Stimulated activated CD4-positive, alpha-beta T cell treated with anti-CD3 and anti-CD28 coated beads, Interleukin-1b, Interleukin-23, amount 100 ng/mL, for 1 hour (primary cell): Measurements from ENCODE around the gene SFXN3.

Source experiments
- DNase-seq, 2 donors: peaks; one replicate each; pipeline ENCODE4 v3.0.0-alpha.2; 2020; ENCODE audit warnings: low read depth in 2 of 2

SFXN3 gene

GRCh38 chr10:101056365-101057151 lies 25.5 kb downstream of the SFXN3 start:
- no peak for DNase-seq

GRCh38 chr10:101060036-101060950 lies 29.3 kb downstream of the SFXN3 start:
- peak; percentile 68 to 91 for DNase-seq

GRCh38 chr10:101060951-101061623 lies 30.1 kb downstream of the SFXN3 start:
- DNase-seq = peak; percentile 71 to 85

GRCh38 chr10:101061624-101062231 lies 30.7 kb downstream of the SFXN3 start, which contains the start of gene KAZALD1:
Gene KAZALD1, plus strand, starts transcription at chr10:101061989. Its CDS starts 604 bp downstream, at chr10:101062593.
- DNase-seq = no peak

- peak in 1 of 2 donors; percentile 27 for DNase-seq
Observed at GRCh38 chr10:101062232-101063049, 31.4 kb downstream of the SFXN3 start.

DNA sequence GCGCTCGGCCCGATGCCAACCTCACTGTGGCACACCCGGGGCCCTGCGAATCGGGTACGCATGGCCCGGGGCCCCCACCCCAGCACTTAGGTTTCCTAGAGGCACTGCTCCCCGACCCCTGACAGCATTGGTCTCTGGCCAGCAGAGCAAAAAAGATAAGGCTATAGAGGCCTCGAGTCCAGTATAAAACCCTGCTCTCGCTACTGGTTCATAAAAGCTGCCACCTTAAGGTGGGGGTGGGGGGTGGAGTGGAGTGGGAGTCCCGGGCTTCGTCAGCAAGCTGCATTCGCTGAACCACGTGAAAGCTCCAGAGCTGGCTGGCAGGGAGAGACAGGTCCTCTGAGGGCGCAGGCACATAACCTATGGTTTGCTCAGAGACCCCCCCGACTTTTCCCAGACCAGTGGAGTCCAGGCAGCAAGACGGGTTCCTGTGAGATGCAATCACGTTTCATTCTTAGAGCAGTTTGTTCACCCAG lies 32.1 kb downstream of the SFXN3 start:
- DNase-seq = no peak

DNA sequence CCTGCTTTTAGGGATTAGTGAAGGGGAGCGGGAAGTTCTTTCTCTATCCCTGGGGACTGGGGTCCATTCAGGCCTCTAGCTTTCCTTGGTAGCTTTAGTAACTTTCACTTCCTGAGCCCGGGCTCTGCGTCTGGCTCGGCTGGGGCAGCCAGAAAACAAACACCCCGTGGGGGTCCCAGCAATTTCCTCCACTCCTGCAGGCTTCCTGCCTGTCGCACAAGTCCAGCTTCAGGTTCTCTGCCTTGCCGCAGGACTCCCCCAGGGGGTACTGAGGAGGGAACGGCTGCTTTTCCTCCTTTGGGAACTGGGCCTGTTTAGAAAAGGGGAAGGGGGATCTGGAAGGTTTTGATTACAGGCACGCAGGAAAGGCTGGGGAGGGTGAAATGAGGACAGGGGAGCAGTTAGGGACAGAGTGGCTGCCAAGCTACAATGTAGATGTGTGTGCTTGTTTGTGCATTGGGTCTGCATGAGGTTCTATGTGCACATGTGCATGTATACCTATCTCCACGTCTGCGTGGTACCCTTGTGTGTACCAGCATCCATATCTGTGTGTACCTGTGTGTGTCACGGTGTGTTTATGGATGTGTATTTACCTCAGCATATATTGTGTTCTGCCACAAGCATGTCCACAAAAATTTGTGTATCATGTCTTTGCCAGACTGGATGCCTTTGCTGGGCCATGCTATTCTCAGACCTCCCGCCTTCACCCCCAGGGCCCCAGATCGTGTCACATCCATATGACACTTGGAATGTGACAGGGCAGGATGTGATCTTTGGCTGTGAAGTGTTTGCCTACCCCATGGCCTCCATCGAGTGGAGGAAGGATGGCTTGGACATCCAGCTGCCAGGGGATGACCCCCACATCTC lies 32.7 kb downstream of the SFXN3 start:
- DNase-seq = no peak

GRCh38 chr10:101064415-101065030 lies 33.5 kb downstream of the SFXN3 start:
- no peak for DNase-seq

GRCh38 chr10:101065481-101066145 lies 34.6 kb downstream of the SFXN3 start:
- DNase-seq = no peak

GRCh38 chr10:101066146-101066895 lies 35.3 kb downstream of the SFXN3 start:
- DNase-seq = no peak

DNA sequence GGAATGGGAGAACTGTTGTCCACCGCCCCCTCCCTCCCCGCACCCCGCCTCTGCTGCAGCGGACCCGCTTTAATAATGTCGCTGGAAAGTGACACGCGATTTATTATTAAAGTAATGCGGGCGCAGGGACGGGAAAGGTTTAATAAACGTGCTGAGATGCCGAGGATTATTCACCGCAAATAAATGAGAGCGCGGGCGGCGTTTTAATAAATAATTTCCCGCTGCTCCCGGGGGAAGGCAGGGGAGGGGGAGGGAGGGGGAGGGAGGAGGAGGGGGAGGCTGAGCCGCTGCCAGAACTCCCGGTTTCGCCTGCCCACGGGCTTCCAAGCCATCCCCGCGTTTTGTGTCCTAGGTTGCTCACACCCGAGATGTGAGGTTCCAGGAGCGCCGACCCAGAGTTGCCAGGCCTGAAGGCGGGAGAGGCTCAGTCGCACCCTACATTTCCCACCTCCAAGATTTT lies 35.9 kb downstream of the SFXN3 start:
- DNase-seq = no peak

DNA sequence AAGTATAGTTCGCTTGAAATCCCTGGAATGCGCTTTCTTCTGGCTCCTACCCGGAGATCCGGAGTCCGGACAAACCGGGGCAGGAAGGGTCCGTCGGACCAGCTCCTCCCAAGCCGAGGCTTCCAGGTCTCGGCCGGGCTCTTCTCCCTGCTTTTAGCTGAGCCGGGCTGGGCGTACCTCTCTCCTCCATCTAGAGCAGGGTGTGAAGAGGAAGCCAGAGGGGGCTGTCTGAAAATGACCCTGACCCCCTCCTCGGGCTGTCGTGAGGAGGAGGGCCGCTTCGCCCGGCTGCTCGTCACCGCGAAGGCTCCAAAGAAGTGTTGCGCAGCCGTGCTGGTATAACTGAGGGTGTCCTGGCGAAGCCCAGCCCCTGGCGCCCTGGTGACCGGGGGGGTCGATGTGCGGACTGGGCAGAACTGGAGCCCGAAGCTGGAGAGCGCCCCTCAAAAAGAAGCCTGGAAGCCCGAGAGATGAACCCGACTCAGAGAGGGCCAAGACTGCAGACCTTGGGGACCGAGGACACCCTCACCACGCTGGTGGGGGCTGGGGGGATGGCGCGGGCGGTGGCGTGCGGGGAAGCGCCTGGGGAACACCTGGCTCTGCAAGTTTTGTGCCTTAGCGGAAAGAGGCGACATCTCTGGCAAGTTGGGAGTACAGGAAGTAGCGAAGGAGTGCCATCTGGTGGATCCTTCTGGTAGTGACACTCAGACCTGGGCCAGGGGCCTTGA lies 36.5 kb downstream of the SFXN3 start:
- DNase-seq = peak; percentile 48 to 61

- DNase-seq = no peak
Observed at GRCh38 chr10:101069441-101069840, 38.4 kb downstream of the SFXN3 start.

DNA sequence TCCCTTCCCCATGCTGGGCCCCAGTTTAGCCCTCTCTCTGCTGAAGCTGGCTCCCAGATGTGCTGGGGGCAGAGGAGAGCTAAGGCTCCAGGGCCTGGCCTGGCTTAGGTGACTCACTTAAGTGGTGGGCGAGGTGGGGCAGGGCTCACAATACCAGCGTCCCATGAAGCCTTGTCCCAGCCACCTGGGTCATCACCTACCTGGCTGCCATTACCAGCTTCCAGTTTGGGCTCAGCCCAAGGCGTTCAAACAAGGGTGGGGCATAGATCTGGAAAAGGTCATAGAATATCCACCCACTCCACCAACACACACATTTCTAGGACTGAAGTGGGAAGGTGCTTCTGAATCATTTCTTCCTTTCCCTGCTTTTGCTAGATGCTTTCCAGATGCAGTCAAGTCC lies 39.1 kb downstream of the SFXN3 start:
- no peak for DNase-seq

DNA sequence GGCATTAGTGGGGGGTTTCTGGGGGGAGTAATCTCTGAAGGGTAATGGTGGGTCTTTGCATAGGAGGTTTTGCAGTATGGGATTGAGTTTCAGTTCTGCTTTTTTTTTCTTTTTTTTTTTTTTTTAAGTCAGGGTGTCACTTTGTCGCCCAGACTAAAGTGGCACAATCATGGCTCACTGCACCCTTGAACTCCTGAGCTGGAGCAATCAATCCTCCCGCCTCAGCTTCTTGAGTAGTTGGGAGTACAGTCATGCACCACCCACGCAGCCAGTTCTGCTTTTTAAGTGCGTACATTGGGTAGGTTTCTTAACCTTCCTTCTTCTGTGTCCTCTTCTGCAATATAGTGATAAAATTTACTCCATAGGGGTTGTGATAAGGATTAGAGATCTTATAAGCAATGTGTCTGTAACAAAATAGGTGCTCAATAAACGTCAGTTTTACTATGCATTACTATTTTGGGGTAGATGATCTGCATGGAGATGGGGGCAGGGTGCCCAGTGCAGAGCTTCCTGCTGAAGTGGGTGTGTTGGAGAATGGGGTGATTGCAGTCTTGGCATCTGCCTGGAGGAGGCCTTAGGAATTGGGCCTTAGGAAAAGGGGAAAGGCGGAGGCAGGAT lies 40.3 kb downstream of the SFXN3 start:
- DNase-seq = no peak

DNA sequence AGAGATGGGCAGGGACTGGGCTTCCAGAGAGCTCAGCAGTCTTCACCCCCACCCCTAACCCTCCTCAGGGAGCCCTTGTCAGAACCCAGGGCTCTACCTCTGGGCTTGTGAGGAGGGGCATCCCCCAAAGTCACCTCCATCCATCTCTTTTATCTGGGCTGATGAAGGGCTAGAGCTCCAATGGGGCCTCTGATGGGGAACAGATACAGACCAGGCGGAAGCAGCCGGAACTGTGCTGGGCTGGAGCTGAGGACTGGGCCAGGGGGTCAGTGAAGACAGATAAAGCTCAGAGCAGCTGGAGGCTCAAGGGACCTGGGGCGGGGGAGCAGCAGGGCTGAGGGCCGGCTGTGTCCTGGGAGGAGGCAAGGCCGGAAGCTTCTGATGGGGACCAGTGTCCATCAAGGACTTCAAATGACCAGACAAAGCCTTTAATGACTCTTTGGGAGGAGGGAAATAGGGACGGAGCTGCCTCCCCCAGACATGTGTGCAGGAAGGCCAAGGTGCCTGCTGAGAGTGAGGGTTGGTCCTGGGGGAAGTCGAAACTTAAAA lies 40.9 kb downstream of the SFXN3 start:
- DNase-seq = no peak
